T follicular helper cell (primary cell): ENCODE data around the gene SARDH.

ENCODE experiments used
- DNase-seq: peaks from one replicate; pipeline ENCODE4 v3.0.0-alpha.2; 2020; ENCODE audit warnings: low read depth
- total RNA-seq, 2 experiments: gene quantifications; one replicate each; lab custom pipeline; 2026; lab: John Stamatoyannopoulos, UW

SARDH gene, protein sequence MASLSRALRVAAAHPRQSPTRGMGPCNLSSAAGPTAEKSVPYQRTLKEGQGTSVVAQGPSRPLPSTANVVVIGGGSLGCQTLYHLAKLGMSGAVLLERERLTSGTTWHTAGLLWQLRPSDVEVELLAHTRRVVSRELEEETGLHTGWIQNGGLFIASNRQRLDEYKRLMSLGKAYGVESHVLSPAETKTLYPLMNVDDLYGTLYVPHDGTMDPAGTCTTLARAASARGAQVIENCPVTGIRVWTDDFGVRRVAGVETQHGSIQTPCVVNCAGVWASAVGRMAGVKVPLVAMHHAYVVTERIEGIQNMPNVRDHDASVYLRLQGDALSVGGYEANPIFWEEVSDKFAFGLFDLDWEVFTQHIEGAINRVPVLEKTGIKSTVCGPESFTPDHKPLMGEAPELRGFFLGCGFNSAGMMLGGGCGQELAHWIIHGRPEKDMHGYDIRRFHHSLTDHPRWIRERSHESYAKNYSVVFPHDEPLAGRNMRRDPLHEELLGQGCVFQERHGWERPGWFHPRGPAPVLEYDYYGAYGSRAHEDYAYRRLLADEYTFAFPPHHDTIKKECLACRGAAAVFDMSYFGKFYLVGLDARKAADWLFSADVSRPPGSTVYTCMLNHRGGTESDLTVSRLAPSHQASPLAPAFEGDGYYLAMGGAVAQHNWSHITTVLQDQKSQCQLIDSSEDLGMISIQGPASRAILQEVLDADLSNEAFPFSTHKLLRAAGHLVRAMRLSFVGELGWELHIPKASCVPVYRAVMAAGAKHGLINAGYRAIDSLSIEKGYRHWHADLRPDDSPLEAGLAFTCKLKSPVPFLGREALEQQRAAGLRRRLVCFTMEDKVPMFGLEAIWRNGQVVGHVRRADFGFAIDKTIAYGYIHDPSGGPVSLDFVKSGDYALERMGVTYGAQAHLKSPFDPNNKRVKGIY
- 4.5 to 34.3 reads per million in 2 experiments for total RNA-seq

GRCh38 chr9:133737774-133738639, at the start of gene SARDH:
Gene SARDH, minus strand, starts transcription at chr9:133738352. Its CDS starts 4,179 bp downstream, at chr9:133734173.
- no peak for DNase-seq

DNA sequence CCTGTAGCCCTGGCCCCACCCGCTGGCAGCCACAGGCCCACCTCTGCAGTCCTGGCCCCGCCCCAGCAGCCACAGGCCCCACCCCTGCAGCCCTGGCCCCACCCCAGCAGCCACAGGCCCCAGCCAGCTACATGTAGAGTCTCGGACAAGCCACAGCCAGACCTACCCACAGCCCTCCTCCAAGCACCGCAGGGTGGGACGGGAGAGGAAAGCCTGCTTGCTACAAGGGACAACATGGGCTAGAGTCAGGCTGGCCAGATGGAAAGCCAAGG, 49.5 kb upstream of the SARDH start:
- no peak for DNase-seq

- no peak for DNase-seq
These were observed 49.0 kb upstream of the SARDH start for GRCh38 chr9:133786907-133787753.

- DNase-seq, result no peak
These were observed 48.2 kb upstream of the SARDH start for GRCh38 chr9:133786371-133786753.

DNA sequence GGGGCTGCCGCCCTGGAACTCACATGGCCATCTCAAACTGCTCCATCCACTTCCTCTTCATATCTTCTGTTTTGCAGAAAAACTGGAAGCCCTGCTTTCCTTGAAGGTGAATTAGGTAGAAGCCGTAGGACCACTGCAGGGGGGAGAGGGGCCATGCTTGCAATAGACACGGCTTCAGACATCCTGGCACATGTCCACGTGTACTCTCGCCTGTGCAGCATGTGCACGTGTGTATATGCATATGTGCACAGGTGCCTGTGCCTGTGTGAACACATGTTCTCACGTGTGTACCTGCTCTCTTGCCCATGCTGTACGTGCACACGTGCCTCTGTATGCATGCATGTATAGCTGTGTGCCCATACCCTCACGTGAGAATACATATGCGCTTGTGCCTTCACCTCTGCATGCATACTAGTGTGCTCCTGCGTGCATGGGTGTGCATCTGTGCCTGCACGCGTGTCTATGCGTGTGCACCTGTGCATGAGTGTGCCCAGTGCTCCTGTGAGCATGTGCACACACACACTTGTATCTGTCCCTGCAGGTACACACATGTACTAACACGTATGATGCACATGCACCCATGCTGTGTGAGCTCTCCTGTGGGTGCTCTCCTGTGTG, 47.7 kb upstream of the SARDH start:
- DNase-seq, result no peak

DNA sequence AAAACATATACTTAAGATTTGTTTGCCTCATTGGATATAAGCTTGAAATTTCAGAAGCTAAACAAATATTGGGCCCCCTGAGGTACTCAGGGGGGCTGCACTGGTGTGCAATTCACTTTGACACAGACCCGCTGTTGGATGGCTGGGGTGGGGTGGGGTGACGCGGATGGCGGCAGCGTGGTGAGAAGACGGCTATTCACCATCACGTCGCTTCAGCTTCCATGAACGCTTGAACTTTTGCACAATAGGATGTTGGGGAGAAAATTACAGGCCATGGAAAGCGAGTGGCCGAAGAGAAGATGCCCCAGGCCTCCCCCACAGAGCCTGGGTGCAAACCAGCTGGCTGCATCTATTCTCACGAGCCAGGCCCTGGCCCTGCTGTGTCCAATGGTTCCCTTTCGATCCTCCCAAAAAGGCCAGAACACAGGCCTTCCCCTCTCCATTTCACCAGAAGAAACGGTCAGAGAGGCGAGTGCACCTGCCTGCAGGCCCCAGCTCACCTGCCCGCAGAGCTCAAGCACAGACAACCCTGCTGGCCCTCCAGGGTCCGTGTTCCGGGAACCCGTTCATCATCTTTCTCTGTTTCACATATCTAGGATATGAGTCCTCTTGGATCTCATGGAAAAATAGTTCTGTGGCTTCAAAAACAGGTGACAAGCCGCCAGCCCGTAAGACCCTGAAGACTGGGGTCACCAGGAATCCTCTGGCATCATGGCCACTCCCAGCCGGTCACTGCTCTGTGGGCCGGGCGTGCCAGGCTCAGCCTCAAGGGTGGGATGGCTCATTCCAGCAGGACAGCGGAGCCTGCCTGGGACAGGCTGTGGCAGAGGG, 46.8 kb upstream of the SARDH start:
- DNase-seq, result no peak

GRCh38 chr9:133783331-133783731, 45.2 kb upstream of the SARDH start:
- no peak for DNase-seq

DNA sequence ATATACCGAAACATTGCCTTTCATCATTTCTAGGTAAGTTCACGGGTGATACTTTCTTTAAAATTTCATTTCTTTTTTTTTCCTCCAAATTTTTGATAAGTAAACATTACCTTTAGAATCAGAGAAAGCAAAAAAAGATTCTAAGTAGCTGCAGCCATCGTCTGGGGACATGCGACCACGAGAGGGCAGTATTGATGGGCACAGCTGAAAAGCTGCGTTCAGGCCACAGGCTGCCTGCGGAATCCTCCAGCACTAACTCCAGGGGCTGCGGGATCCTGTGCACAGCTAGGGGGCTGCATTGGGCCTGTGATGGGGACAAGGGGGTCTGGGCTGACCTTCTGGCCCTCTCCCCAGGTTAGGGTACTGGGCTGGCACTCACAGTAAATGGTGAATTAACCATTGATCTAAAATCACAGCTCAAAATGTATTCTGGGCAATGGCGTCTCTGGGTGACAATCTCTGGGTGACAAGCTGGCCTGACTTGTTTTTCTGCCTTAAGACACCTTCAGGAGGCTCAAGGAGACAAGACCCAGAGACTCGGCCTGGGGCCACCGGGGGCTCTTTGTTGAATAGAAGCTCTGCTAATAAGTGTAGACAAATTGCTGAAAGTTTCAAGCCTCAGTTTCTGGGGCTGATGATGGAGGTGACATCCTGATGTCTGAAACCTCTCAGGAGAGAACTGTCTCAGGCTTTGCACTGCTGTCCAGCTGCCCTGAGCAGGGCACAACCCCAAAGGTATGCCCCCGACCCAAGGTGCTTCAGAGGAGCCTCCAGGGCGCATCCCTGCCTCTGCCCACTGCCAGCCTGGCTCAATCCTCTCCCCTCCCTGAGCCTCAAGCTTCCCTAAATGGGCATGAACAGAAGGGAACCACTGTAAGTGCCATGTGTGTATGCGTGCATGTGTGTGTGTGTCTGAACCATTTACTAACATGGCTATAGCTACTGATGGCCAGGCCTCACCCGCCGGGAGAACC, 44.3 kb upstream of the SARDH start:
- peak; percentile 50 for DNase-seq

DNA sequence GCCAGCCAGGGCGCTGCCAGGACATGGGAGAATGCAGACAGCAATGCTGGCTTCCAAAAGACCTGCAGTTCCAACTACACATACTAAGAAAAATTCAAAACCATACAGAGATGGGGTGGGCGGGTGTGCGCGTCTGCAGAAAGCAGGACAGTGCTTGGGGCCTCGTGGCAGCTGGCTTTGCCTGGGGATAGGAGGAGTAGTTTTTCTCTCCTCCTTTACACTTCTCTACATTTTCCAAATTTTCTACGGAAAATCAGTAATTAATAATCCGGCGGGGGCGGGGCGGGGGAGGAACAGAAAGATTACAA, 43.6 kb upstream of the SARDH start:
- DNase-seq, result no peak

GRCh38 chr9:133780962-133781827, 43.0 kb upstream of the SARDH start:
- no peak for DNase-seq

- no peak for DNase-seq
These were observed 42.3 kb upstream of the SARDH start for GRCh38 chr9:133780404-133780945.

- no peak for DNase-seq
These were observed 41.6 kb upstream of the SARDH start for GRCh38 chr9:133779516-133780403.

DNA sequence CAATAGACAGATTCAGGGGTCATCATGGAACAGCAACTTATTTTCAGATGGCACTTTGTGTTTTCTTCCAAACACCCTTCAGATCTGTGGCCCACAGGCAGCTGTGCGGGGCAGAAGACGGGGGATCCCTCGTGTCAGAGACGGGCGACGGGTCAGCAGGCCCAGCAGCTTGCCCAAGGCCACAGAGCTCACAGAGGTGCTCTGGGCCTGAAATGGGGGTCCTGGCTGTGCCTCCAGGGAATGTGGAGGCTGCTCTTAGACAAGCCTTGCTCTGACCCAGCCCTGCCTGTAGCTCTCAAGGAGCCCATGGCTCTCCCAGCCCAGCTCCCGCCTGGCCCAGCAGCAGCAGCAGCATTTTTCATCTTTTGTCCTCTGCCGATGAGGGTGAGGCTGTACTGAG, 40.9 kb upstream of the SARDH start:
- no peak for DNase-seq

DNA sequence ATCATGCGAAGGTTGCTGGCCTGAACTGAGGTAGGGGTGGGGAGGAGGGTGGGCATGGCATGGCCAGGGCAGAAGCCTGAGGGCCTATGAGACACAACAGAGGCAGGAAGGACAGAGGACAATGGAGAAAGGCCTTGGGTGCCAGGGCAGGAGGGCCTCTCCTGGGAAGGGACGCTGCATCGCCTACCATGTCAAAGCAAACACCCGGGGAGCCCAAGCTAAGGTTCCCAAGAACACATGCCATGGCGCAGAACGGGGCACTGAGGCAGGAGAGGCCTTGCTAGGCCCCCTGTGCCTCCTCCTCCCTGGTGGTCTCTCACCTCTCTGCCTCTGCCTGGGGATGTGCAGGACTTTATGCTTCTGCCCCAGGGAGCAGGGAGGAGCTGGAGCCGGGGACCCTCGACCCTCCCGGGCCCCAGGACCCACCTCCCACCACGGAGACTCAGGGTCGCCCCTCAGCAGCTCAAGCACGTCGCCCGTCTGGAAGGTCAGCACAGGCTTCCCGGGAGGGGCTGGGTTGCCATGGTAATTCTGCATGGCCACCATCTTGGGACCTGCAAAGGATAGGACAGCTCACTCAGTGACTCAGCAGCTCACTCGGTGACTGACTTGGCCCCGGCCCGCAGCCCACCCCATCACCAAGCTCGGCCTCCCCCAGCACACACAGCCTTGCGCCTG, 40.3 kb upstream of the SARDH start:
- no peak for DNase-seq

DNA sequence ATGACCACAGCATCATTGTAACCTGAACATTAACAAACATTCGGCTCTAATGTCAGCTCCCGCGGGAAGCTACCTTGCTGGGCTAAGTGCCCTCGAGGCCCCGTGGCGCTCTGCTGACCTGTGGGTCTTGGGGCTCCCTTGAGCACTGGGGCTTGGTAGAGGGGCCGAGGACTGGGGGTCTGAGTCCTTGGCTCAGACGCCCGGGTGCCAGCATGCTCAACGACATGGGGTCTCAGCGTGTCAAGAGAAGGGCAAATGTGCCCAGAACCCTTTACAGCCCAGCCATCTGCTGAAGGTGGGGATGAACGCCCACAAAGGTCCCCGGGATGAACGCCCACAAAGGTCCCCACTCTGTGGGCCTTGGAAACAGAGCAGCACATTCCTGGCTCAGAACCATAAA, 39.7 kb upstream of the SARDH start:
- DNase-seq, result no peak
